Measurements from ENCODE around the gene TEDC1.

The TEDC1 gene
- long read RNA-seq, donor 1, partial matches to known transcripts: 0 of 4 reads
- long read RNA-seq, donor 1, other reads (novel, unspliced or antisense): 0 of 4 reads
- long read RNA-seq, donor 2: 0 reads
- long read RNA-seq, donor 3, full-length matches to known transcripts: 1 of 1 reads
- long read RNA-seq, donor 3, partial matches to known transcripts: 0 of 1 reads
- long read RNA-seq, donor 3, other reads (novel, unspliced or antisense): 0 of 1 reads
- long read RNA-seq, donor 4: 0 reads
- long read RNA-seq, donor 5, partial matches to known transcripts: 0 of 6 reads
- long read RNA-seq, donor 5, other reads (novel, unspliced or antisense): 0 of 6 reads
- long read RNA-seq, donor 6, partial matches to known transcripts: 0 of 3 reads
- long read RNA-seq, donor 6, other reads (novel, unspliced or antisense): 0 of 3 reads
- long read RNA-seq, donor 7: 0 reads
- long read RNA-seq, donor 8, partial matches to known transcripts: 0 of 3 reads
- long read RNA-seq, donor 8, other reads (novel, unspliced or antisense): 0 of 3 reads

- peak; percentile 93 for DNase-seq
Observed at GRCh38 chr14:105490572-105491365, at the start of gene TEDC1. Gene TEDC1 (plus strand): TSS chr14:105491246. CDS start chr14:105491376, 130 bp downstream.

GRCh38 chr14:105442125-105442524, 48.9 kb upstream of the TEDC1 start:
- DNase-seq: no peak

GRCh38 chr14:105442834-105443233, 48.2 kb upstream of the TEDC1 start:
- no peak for DNase-seq

GRCh38 chr14:105444859-105445258, 46.2 kb upstream of the TEDC1 start:
- no peak for DNase-seq

- no peak for DNase-seq
Observed at GRCh38 chr14:105445290-105445689, 45.8 kb upstream of the TEDC1 start.

- no peak for DNase-seq
Observed at GRCh38 chr14:105445901-105446845, 44.9 kb upstream of the TEDC1 start.

GRCh38 chr14:105446971-105447370, 44.1 kb upstream of the TEDC1 start:
- DNase-seq: no peak

GRCh38 chr14:105447651-105448640, 43.1 kb upstream of the TEDC1 start:
- peak; percentile 41 for DNase-seq

- peak; percentile 60 for DNase-seq
Observed at GRCh38 chr14:105448706-105449111, 42.3 kb upstream of the TEDC1 start.

- DNase-seq: no peak
Observed at GRCh38 chr14:105449276-105450122, 41.5 kb upstream of the TEDC1 start.

- no peak for DNase-seq
Observed at GRCh38 chr14:105450123-105450505, 40.9 kb upstream of the TEDC1 start.

GRCh38 chr14:105450864-105451720, 40.0 kb upstream of the TEDC1 start:
- no peak for DNase-seq

GRCh38 chr14:105452963-105453362, 38.1 kb upstream of the TEDC1 start:
- DNase-seq: no peak

GRCh38 chr14:105453847-105454246, 37.2 kb upstream of the TEDC1 start:
- DNase-seq: no peak

- no peak for DNase-seq
Observed at GRCh38 chr14:105455086-105455640, 35.9 kb upstream of the TEDC1 start.

GRCh38 chr14:105455766-105456660, 35.0 kb upstream of the TEDC1 start:
- DNase-seq: no peak
